HUES48 (cell line): ENCODE data around the gene CD109.

ENCODE experiments used
- H3K27ac ChIP-seq: one replicate; pipeline ENCODE4 v1.7.0; 2013; ENCODE audit warnings: low read depth, low read length, inconsistent platforms
- H3K27me3 ChIP-seq: 2 replicates; pipeline ENCODE4 v1.6.1; 2013; ENCODE audit warnings: mild to moderate bottlenecking, low read length; ENCODE audit not compliant: control insufficient read depth, insufficient read depth
- H3K36me3 ChIP-seq: 2 replicates; pipeline ENCODE4 v1.6.1; 2013; ENCODE audit warnings: low read length; ENCODE audit not compliant: control insufficient read depth, insufficient read depth
- H3K4me1 ChIP-seq: 2 replicates; pipeline ENCODE4 v1.6.1; 2013; ENCODE audit warnings: mild to moderate bottlenecking, low read length; ENCODE audit not compliant: control insufficient read depth, insufficient read depth
- H3K4me3 ChIP-seq: 2 replicates; pipeline ENCODE4 v1.5.1; 2013; ENCODE audit warnings: mild to moderate bottlenecking, low read depth, low read length
- H3K9ac ChIP-seq: 2 replicates; pipeline ENCODE4 v1.6.1; 2013; ENCODE audit warnings: mild to moderate bottlenecking, low read depth, low read length, moderate library complexity
- H3K9me3 ChIP-seq: 2 replicates; pipeline ENCODE4 v1.6.1; 2013; ENCODE audit warnings: low read length; ENCODE audit not compliant: control insufficient read depth, insufficient read depth

Gene CD109

DNA sequence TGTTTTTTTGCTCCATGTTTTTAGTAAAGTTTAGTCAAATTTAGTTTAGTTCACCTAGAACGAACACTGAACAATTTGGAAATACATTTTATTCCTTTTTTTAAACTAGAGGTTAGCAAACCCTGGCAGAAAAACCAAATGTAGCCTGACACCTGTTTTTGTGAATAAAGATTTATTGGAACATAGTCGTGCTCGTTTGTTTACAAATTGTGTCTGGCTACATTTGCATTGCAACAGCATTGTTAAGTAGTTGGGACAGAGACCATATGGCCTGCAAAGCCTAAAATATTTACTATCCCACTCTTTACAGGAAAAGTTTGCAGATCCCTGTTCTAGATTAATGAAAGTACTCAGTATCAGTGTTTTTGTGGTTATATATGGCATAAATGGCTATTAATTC is 56.9 kb downstream of the CD109 start:
- Histone ChIP-seq H3K9ac (no peak overlapping the region), H3K36me3 (no peaks in the 10 kb centered on the region), H3K27ac (no peak overlapping the region), H3K27me3 (no peaks in the 10 kb centered on the region), H3K9me3 (no peaks in the 10 kb centered on the region), H3K4me1 (no peaks in the 10 kb centered on the region), H3K4me3 (no peak overlapping the region)

GRCh38 chr6:73766040-73766439 is 70.0 kb downstream of the CD109 start:
- Histone ChIP-seq H3K4me3 (no peak overlapping the region), H3K9me3 (no peaks in the 10 kb centered on the region), H3K27me3 (no peaks in the 10 kb centered on the region), H3K36me3 (no peaks in the 10 kb centered on the region), H3K9ac (no peak overlapping the region), H3K4me1 (no peaks in the 10 kb centered on the region), H3K27ac (no peak overlapping the region)

DNA sequence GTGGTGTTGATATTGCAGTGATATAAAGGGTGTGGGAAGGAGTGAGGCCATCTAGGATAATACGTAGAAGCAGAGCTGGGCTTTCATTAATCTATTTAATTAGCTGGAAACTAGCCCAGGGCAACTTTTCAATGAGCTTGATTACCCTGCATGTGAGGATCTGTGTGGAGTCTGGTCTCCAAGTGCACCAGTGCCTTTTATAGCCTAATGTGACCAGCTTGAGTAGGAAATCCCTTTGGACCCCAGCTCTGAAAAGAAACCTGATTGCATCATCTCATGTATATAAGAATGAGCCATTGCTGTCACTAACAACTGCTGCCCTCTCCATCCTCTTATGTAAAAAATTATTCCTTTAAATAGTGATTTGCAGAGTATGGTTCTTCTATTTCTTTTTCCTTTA is 72.6 kb downstream of the CD109 start:
- Histone ChIP-seq H3K27ac (no peak overlapping the region), H3K36me3 (no peaks in the 10 kb centered on the region), H3K9me3 (no peaks in the 10 kb centered on the region), H3K9ac (no peak overlapping the region), H3K4me1 (no peaks in the 10 kb centered on the region), H3K27me3 (no peaks in the 10 kb centered on the region), H3K4me3 (no peak overlapping the region)

- Histone ChIP-seq H3K9ac (no peak overlapping the region), H3K4me1 (no peaks in the 10 kb centered on the region), H3K9me3 (no peaks in the 10 kb centered on the region), H3K4me3 (no peak overlapping the region), H3K27me3 (no peaks in the 10 kb centered on the region), H3K36me3 (no peaks in the 10 kb centered on the region), H3K27ac (no peak overlapping the region)
Observed at GRCh38 chr6:73769976-73770375, 74.0 kb downstream of the CD109 start.

- Histone ChIP-seq H3K9ac (no peak overlapping the region), H3K27ac (no peak overlapping the region), H3K9me3 (no peaks in the 10 kb centered on the region), H3K4me1 (no peaks in the 10 kb centered on the region), H3K27me3 (no peaks in the 10 kb centered on the region), H3K36me3 (no peaks in the 10 kb centered on the region), H3K4me3 (no peak overlapping the region)
Observed at GRCh38 chr6:73774311-73774774, 78.3 kb downstream of the CD109 start.

DNA sequence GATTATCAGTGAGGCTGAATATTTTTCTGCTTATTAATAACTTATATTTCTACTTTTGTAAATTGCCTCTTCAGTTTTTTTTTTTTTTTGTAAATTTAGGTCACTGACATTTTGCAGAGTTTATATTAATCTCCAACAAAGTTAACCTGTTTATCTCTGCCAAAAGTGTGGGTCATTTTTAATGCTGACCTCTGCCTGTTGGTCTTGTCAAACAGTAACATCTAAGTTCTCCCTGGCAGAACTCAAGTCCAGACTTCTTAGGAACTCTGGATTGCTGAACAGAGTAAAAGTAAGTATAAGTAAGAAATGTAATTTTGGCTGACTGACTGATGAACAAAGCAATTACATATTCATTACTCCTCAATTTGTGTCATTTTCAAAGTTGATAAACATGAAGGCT is 83.9 kb downstream of the CD109 start:
- H3K27me3 ChIP-seq, result no peaks in the 10 kb centered on the region
- H3K4me3 ChIP-seq, result no peak overlapping the region
- no peak overlapping the region for H3K9ac ChIP-seq
- no peaks in the 10 kb centered on the region for H3K36me3 ChIP-seq
- no peak overlapping the region for H3K27ac ChIP-seq
- no peaks in the 10 kb centered on the region for H3K9me3 ChIP-seq
- H3K4me1 ChIP-seq, result no peaks in the 10 kb centered on the region

GRCh38 chr6:73782911-73783310 is 86.9 kb downstream of the CD109 start:
- Histone ChIP-seq H3K36me3 (no peaks in the 10 kb centered on the region), H3K9ac (no peak overlapping the region), H3K27ac (no peak overlapping the region), H3K27me3 (no peaks in the 10 kb centered on the region), H3K4me3 (no peak overlapping the region), H3K9me3 (no peaks in the 10 kb centered on the region), H3K4me1 (peaks cover 6% of the 10 kb centered on the region; the same call in 1 of the 2 replicates)

DNA sequence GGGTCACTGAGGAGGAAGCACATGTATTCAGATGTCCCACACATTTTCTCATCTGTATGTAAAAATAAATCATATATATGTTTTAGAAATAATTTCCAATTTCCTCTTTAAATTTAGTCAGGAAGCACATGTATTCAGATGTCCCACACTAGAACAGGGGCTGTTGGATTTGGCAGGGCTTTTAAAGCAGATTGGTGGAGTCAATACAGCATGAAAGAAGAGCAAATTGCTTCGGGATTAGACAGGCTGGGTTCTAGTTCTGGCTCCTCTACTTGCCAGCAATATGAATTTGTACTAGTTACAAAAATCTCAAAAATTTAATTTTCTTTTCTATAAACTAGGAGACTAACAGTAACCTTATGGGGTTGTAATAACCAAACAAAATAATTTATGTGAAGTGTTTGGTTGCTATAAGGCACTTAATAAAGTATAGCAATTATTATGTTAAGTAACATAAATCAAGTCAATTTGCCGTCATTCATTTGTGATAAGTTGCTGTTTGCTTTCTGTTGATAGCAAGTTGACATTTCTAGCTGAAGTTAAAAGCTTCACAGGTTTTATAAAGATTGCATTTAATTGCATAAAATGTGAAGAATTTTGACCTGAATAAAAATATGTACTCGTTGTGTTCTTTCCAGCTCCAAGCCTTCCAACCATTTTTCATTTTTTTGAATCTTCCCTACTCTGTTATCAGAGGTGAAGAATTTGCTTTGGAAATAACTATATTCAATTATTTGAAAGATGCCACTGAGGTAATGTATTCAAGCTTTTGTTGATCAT is 88.9 kb downstream of the CD109 start:
- Histone ChIP-seq H3K27ac (no peak overlapping the region), H3K36me3 (no peaks in the 10 kb centered on the region), H3K9ac (no peak overlapping the region), H3K4me1 (peaks cover 6% of the 10 kb centered on the region; the same call in 1 of the 2 replicates), H3K9me3 (no peaks in the 10 kb centered on the region), H3K27me3 (no peaks in the 10 kb centered on the region), H3K4me3 (no peak overlapping the region)

DNA sequence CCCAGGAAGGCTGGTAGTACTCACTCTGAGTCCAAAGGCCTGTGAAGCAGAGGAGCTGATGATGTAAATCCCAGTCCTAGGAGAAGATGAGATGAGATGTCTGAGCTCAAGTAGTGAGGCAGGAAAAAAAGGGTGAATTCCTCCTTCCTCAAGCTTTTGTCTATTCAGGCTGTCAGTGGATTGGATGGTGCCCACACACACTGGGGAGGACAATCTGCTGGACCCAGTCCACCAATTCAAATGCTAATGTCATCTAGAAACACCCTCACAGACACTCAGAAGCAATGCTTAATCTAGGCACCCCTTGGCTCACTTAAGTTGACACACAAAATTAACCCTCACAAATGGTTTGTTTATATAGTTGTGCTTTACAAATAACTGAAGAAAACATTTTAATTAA is 94.6 kb downstream of the CD109 start:
- no peaks in the 10 kb centered on the region for H3K36me3 ChIP-seq
- no peak overlapping the region for H3K27ac ChIP-seq
- H3K4me3 ChIP-seq, result no peak overlapping the region

GRCh38 chr6:73791336-73791735 is 95.3 kb downstream of the CD109 start:
- no peaks in the 10 kb centered on the region for H3K9me3 ChIP-seq
- no peak overlapping the region for H3K27ac ChIP-seq
- H3K9ac ChIP-seq, result no peak overlapping the region
- H3K4me1 ChIP-seq, result peaks cover 10% of the 10 kb centered on the region
- no peaks in the 10 kb centered on the region for H3K27me3 ChIP-seq
- H3K36me3 ChIP-seq, result no peaks in the 10 kb centered on the region
- H3K4me3 ChIP-seq, result no peak overlapping the region

More for the DNA sequence above, 94.6 kb downstream of the CD109 start:
- Histone ChIP-seq H3K9ac (no peak overlapping the region), H3K4me1 (peaks cover 10% of the 10 kb centered on the region), H3K27me3 (no peaks in the 10 kb centered on the region), H3K9me3 (no peaks in the 10 kb centered on the region)

DNA sequence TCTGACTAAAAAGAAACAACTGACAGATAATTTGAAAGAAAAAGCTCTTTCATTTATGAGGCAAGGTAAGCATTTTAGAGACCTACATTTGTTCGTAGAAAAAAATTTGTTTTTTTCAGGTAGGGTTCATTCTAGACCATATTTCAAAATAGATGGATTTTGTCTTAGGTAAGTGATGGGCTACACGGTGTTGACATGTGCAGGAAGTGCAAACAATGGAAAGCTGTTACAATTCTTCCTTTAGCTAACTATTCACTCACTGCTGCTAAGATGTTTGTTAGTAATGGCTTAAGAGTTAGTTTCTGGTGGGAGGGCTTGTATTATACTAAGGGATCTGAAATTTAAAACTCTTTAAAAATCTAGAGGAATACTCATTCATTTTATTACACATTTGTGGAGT is 96.7 kb downstream of the CD109 start:
- H3K36me3 ChIP-seq, result no peaks in the 10 kb centered on the region
- H3K4me1 ChIP-seq, result peaks cover 8% of the 10 kb centered on the region
- H3K27me3 ChIP-seq, result no peaks in the 10 kb centered on the region
- no peak overlapping the region for H3K4me3 ChIP-seq
- no peak overlapping the region for H3K9ac ChIP-seq
- H3K27ac ChIP-seq, result no peak overlapping the region
- H3K9me3 ChIP-seq, result no peaks in the 10 kb centered on the region
